Adrenal gland (tissue), 19 donors: ENCODE data around the gene KLHL9. TPM values are rescaled to one million over a fixed set of nuclear protein-coding genes. Genes with fewer than 3 reads are reported as not detected.
"Not testable (repeated sequence)": the region's sequence is repeated elsewhere in the genome, so short reads cannot be mapped to it uniquely, and the experiment has no call there.

Source experiments
- DNase-seq, 7 donors: peaks; one replicate each; pipeline ENCODE4 v3.0.0-alpha.2; 2019 to 2020
- H3K27ac ChIP-seq, 5 donors: fragments of 200-600 bp; sonication (generic) in 4 of 5; 1 replicate in 3 of 5; 2 replicates in 2 of 5; pipeline versions ENCODE4 v1.5.1 to v1.8.0; 2016 to 2020; ENCODE audit warnings: mild to moderate bottlenecking in 1 of 5
- H3K27me3 ChIP-seq: fragments of 200-600 bp; 2 replicates; pipeline ENCODE4 v1.8.0; 2021
- H3K36me3 ChIP-seq, 2 donors: fragments of 200-600 bp; replicated peaks in 1 of 2; 1 replicate in 1 of 2; 2 replicates in 1 of 2; pipeline versions ENCODE4 v1.5.1 to v1.8.0; 2018 to 2022
- H3K4me1 ChIP-seq, 2 donors: fragments of 200-600 bp; replicated peaks in 1 of 2; 1 replicate in 1 of 2; 2 replicates in 1 of 2; pipeline versions ENCODE4 v1.5.1 to v1.8.0; 2018 to 2021
- H3K4me3 ChIP-seq, 4 donors: fragments of 200-600 bp; sonication (generic) in 3 of 4; one replicate each; pipeline ENCODE4 v1.5.1; 2016 to 2018
- H3K9me3 ChIP-seq, 3 donors: fragments of 200-600 bp; sonication (generic) in 1 of 3; replicated peaks in 1 of 3; 1 replicate in 2 of 3; 2 replicates in 1 of 3; pipeline versions ENCODE4 v1.5.1 to v1.8.0; 2016 to 2021
- CTCF ChIP-seq, 6 experiments: fragments of 450-650 bp in 4 of 6; fragments of 200-600 bp in 2 of 6; sonication (generic) in 1 of 6; IDR thresholded peaks; 1 replicate in 5 of 6; 2 replicates in 1 of 6; pipeline versions ENCODE4 v1.5.1 to v1.8.0; 2016 to 2021; ENCODE audit warnings: antibody characterized with exemption in 6 of 6, mild to moderate bottlenecking in 2 of 6, moderate library complexity in 1 of 6
- POLR2A ChIP-seq, 2 donors: fragments of 450-650 bp; IDR thresholded peaks; one replicate each; pipeline ENCODE4 v1.6.1; 2017; ENCODE audit warnings: antibody characterized with exemption in 2 of 2, mild to moderate bottlenecking in 2 of 2, moderate library complexity in 1 of 2
- WGBS, 4 donors: extraction: QIAGEN DNeasy Blood & Tissue Kit in 2 of 4; methylation state at CpG; one replicate each; pipeline versions ENCODE4 v1.1.5 to v1.1.7; 2013 to 2017; 5-methylcytosine and 5-hydroxymethylcytosine counted together
- intact Hi-C, 2 donors: fragments of 100-400 bp; cut with DNase I; formaldehyde crosslinking; loops; one replicate each; pipeline versions ENCODE4 v1.14.1 to v1.15.0; 2022 to 2023
- long read RNA-seq, 10 donors: library from polyadenylated mRNA in 3 of 10; unstranded in 2 of 10; stranded (forward) in 1 of 10; transcript quantifications; one replicate each; pipeline ENCODE4 v2.0.0 and lab custom pipeline, GENCODE V29; 2021 to 2026
- polyA plus RNA-seq, 3 donors: library from polyadenylated mRNA; stranded (reverse); fragments of 200-250 nt in 2 of 3; fragments of 350-450 nt in 1 of 3; fragmentation: Illumina TruSeq in 1 of 3; extraction: RNeasy Lipid Tissue Mini Kit (QIAGEN cat#74804) in 1 of 3; gene quantifications; one replicate each; pipeline ENCODE4 v1.2.3, GENCODE V29; 2013 to 2014
- total RNA-seq, 9 donors: library from RNA; depleted of rRNA in 4 of 9; stranded (reverse); fragments of >200 nt in 4 of 9; fragments of 120-200 nt in 1 of 9; fragmentation: NEBNext Ultra II Directional in 1 of 9; extraction: Animal tissue kit (Norgen Biotek cat#: 25700) in 1 of 9; gene quantifications; one replicate each; pipeline versions ENCODE4 v1.1.0 to v1.2.4, GENCODE V29; 2013 to 2023
- donor health status: healthy with polysubstance abuse.
- donor health status: Bipolar disorder and iron deficiency.
- donor health status: DM: yes; HTN: yes; CAD: no.
- donor health status: DM: no; HTN: no; CAD: no.
- donor health status: DM: no; HTN: no; CAD: no.
- donor health status: DM: yes; HTN: yes; CAD: no.

Gene KLHL9
- 10 to 100 TPM; 16.6 to 30.4 (median 21.9) TPM for total RNA-seq
- 10 to 100 TPM in 1 of 3 donors, 1 to 10 TPM in 2; 6.7 to 20.3 (median 7.4) TPM for polyA plus RNA-seq
- long read RNA-seq, donor 1, full-length matches to known transcripts, result 31 of 31 reads
- long read RNA-seq, donor 1, partial matches to known transcripts, result 0 of 31 reads
- long read RNA-seq, donor 1, other reads (novel, unspliced or antisense), result 0 of 31 reads
- long read RNA-seq, donor 2, full-length matches to known transcripts, result 35 of 35 reads
- long read RNA-seq, donor 2, partial matches to known transcripts, result 0 of 35 reads
- long read RNA-seq, donor 2, other reads (novel, unspliced or antisense), result 0 of 35 reads
- long read RNA-seq, donor 3, full-length matches to known transcripts, result 18 of 18 reads
- long read RNA-seq, donor 3, partial matches to known transcripts, result 0 of 18 reads
- long read RNA-seq, donor 3, other reads (novel, unspliced or antisense), result 0 of 18 reads
- long read RNA-seq, donor 4, full-length matches to known transcripts, result 5 of 12 reads
- long read RNA-seq, donor 4, partial matches to known transcripts, result 1 of 12 reads
- long read RNA-seq, donor 4, other reads (novel, unspliced or antisense), result 6 of 12 reads
- long read RNA-seq, donor 5, full-length matches to known transcripts, result 41 of 46 reads
- long read RNA-seq, donor 5, partial matches to known transcripts, result 0 of 46 reads
- long read RNA-seq, donor 5, other reads (novel, unspliced or antisense), result 5 of 46 reads
- long read RNA-seq, donor 6, full-length matches to known transcripts, result 6 of 7 reads
- long read RNA-seq, donor 6, partial matches to known transcripts, result 0 of 7 reads
- long read RNA-seq, donor 6, other reads (novel, unspliced or antisense), result 1 of 7 reads
- long read RNA-seq, donor 7, full-length matches to known transcripts, result 19 of 19 reads
- long read RNA-seq, donor 7, partial matches to known transcripts, result 0 of 19 reads
- long read RNA-seq, donor 7, other reads (novel, unspliced or antisense), result 0 of 19 reads
- long read RNA-seq, donor 8, full-length matches to known transcripts, result 35 of 35 reads
- long read RNA-seq, donor 8, partial matches to known transcripts, result 0 of 35 reads
- long read RNA-seq, donor 8, other reads (novel, unspliced or antisense), result 0 of 35 reads
- long read RNA-seq, donor 9, full-length matches to known transcripts, result 37 of 37 reads
- long read RNA-seq, donor 9, partial matches to known transcripts, result 0 of 37 reads
- long read RNA-seq, donor 9, other reads (novel, unspliced or antisense), result 0 of 37 reads
- long read RNA-seq, donor 10, full-length matches to known transcripts, result 16 of 16 reads
- long read RNA-seq, donor 10, partial matches to known transcripts, result 0 of 16 reads
- long read RNA-seq, donor 10, other reads (novel, unspliced or antisense), result 0 of 16 reads

GRCh38 chr9:21334701-21335632, at the start of gene KLHL9:
Gene KLHL9, minus strand, starts transcription at chr9:21335404. Its CDS starts 545 bp downstream, at chr9:21334859.
- Histone ChIP-seq H3K9me3 (no peaks in the 10 kb centered on the region), H3K27me3 (no peaks in the 10 kb centered on the region), H3K4me1 (peaks cover 27 to 46% of the 10 kb centered on the region in 2 donors), H3K36me3 (no peaks in the 10 kb centered on the region), H3K4me3 (peak within 1 kb of the TSS; percentile 68 to 96 (median 86)), H3K27ac (peak within 1 kb of the TSS; percentile 85 to 98 (median 94))
- intact Hi-C loops, result no loop called here
- DNase-seq, result peak; percentile 94 to 96 (median 94)
- TF ChIP-seq POLR2A (IDR thresholded peaks at IDR 0.05) (peak; percentile 53 to 72), CTCF (IDR thresholded peaks at IDR 0.05) (no peak)
- WGBS, 4 donors, result 0 to 1% (median 1%) methylated on average over 14 to 55 of the region's 55 CpGs

- no peak for DNase-seq
- Histone ChIP-seq H3K4me1 (no peaks in the 10 kb centered on the region), H3K27me3 (peaks cover 5% of the 10 kb centered on the region), H3K9me3 (no peaks in the 10 kb centered on the region), H3K36me3 (no peaks in the 10 kb centered on the region), H3K4me3 (no peak overlapping the region), H3K27ac (no peak overlapping the region)
- intact Hi-C loops, result no loop called here
- WGBS, 4 donors, result 33 to 43% (median 40%) methylated on average over 4 of the region's 4 CpGs
- TF ChIP-seq CTCF (IDR thresholded peaks at IDR 0.05), result no peak
- TF ChIP-seq POLR2A (IDR thresholded peaks at IDR 0.05), result no peak
Observed at GRCh38 chr9:21383627-21384026, 48.4 kb upstream of the KLHL9 start.

- Histone ChIP-seq H3K27me3 (peaks cover 8% of the 10 kb centered on the region), H3K4me3 (no peak overlapping the region), H3K27ac (no peak overlapping the region), H3K4me1 (no peaks in the 10 kb centered on the region), H3K36me3 (no peaks in the 10 kb centered on the region), H3K9me3 (no peaks in the 10 kb centered on the region)
- 52 to 59% (median 56%) methylated on average over 5 of the region's 5 CpGs for WGBS, 4 donors
- intact Hi-C loops, result no loop called here
- TF ChIP-seq POLR2A (IDR thresholded peaks at IDR 0.05), result no peak
- no peak for TF ChIP-seq CTCF (IDR thresholded peaks at IDR 0.05)
- DNase-seq, result no peak
Observed at GRCh38 chr9:21381448-21382339, 46.5 kb upstream of the KLHL9 start.

- intact Hi-C loops, H3K4me1 ChIP-seq, DNase-seq, H3K4me3 ChIP-seq, H3K36me3 ChIP-seq, H3K9me3 ChIP-seq, H3K27ac ChIP-seq, H3K27me3 ChIP-seq: not testable (repeated sequence)
- 40 to 92% (median 61%) methylated on average over 2 to 4 of the region's 4 CpGs for WGBS, 4 donors
Observed at GRCh38 chr9:21371467-21371866, 36.3 kb upstream of the KLHL9 start.
